NCI-H526 (cell line): Measurements from ENCODE around the gene NCOR1.
"Not testable (repeated sequence)": the region's sequence is repeated elsewhere in the genome, so short reads cannot be mapped to it uniquely, and the experiment has no call there.

Experiments
- DNase-seq, 2 experiments: peaks; one replicate each; lab custom pipeline; 2025; lab: John Stamatoyannopoulos, UW

Gene NCOR1

DNA sequence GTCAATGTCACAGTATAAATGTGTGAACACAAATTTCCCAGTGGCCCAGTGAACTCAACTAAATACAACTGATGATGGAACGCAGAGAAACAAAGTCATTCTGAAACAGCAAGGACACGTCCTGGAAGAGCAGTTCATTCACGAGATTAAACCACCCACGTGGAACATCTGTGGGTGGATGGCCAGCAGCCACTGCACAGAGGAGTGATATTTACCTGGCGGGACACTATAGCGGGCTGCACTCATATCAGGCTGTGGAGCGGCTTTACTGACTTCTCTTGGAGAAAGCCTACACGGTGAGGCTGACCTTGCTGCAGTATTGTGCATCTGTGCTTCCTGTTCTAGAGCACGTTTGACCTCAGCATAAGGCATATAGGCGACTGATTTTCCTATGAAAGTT is 128.4 kb downstream of the NCOR1 start:
- DNase-seq: no peak

DNA sequence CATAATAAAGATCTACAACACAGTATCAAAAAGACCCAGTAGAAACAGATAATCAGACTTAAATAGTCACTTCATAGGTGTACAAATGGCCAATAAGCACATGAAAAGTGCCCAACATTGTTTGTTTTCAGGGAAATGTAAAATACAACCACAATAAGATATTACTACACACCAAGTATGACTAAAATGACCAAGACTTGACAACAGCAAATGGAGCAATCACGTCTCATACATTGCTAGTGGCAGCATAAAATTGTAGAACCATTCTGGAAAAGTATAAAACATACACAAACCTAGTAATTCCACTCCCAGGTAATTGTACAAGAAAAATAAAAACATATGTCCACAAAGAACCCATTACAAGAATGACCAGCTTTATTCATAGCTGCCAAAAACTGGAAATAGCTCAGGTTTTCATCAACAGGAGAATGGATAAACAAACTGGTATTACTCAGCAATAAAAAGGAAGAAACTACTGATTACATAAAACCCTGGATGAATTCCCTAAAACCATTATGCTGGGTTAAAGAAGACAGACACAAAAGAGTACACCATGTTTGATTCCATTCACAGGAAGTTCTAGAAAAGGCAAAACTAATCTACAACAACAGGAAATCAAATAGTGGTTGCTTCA is 130.2 kb downstream of the NCOR1 start:
- no peak for DNase-seq

DNA sequence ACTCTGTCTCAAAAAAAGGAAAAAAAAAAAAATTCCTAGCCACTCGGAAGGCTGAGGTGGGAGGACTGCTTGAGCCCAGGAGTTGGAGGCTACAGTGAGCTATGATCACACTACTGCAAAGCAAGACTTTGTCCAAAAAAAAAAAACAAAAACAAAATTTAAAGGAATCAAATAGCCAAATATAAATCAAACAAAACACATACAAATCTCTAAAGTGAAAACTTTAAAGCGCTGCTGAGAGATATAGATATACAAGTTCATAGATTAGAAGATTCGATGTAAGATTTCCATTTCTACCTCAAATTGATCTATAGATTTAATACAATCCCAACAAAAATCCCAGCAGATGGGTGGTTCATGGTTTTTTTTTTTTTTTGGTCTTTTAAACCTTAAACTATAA is 132.1 kb downstream of the NCOR1 start:
- no peak for DNase-seq

DNA sequence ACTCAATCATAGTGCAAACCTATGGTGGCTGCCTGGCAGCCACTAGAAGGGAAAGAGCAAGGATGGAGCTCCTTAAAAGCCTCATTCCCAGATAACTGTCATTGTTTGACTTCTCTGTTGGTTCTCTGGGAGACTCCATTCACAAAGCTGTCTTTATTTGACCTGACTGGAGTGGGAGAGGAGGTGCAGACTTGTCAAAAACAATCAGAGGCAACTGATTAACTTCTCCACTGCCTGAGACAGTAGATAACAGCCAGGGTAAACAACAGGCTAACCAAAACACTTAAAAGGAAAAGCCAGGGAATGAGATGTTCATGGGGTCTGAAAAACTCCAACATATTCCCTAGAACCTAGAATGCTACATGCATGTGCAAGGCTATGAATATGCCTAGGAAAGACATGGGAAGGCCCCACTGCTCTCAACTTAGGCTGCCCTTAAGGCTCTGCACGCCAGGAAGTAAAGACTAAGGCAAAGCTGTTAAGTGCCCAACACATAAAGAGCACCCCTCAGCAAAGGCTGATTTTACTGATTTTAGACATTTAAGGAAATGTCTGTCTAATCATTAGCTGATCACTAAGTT is 133.7 kb downstream of the NCOR1 start:
- DNase-seq: no peak

DNA sequence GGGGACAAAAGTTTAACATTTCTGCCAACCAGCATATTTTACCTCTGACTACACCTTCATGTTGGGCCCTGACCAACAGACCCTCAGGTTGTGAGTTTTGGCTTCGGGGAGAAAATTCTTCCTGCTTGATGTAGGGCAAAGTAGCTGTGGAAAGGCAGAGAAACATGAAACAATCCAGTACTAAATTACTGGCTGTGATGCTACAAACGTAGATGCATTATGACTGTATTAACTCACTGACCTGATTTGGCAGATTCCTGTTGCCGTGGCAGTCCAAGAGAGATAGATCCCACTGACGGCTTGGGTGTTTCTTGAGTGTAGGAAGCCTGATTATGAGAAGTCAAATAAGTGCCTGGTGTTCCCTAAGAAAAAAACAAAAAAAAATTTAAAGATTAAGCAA is 135.0 kb downstream of the NCOR1 start:
- DNase-seq: no peak

DNA sequence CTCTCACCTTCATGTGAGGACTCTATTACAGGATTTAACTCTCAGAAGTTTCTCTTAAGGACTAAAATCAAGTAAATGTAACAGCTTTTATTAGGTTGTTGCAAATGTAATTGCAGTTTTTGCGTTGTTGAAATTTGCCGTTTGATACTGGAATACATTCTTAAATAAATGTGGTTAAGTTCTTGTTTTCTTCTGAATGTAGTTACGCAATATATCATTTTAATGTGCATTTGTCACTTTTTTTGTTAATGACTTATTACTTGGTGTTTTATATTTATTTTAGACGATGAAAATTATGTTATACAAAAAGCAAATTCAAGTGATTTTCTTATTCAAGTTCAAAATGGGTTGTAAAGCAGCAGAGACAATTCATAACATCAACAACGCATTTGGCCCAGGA is 139.4 kb downstream of the NCOR1 start:
- no peak for DNase-seq

DNA sequence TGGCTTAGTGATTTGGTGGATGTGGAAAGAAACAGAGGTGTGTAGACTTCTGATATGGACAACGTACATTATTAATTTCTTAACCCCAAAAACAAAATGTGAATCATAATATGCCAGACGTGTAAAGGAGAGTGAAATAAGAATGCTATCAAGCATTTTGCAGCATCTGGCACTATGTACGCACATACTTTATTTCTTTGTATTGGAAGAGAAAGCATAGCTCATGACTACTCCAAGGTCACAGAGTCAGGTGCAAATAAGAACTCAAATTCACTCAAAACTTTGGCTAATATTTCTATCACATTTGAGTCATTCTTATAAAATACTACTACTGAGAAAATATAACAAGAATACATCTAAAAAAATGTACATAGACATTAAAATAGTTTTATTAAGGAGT is 140.9 kb downstream of the NCOR1 start:
- no peak for DNase-seq

DNA sequence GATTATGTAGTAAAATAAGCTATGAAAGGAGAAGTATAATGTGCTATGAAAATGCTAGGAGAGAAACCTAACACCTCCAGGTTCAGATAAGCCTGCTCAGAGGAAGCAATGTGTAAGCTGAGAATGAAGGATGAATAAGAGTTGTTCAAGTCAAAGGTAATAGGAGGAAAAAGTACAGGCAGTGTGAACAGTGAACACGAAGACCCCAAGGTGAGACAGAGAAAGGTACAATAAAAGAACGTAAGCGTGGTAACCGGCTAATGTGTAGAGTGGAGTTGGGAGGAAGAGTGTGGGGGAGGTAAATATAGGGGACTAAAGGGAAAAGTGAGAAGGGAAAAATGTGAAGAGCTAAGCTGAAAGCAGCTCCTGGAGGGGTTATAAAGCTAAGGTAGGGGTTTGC is 141.5 kb downstream of the NCOR1 start:
- peak; percentile 1 to 27 for DNase-seq

DNA sequence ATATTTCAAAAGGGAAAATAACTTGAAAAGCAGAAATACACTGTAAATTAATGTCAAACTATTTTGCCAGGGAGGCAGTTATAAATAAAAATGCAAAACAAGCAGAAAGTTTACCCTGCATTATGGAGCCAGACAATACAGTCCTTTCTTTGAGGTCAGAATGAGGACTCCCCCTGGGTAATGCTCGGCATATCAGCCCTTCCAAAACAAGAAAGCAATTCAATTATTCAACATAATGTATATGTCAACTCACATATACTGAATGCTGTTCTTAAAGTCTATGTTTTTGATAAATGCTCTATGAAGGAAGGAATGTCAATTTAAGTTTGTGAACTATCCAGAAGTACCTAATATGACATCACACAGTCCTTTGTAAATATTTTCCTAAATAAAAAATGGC is 143.3 kb downstream of the NCOR1 start:
- peak; percentile 44 to 46 for DNase-seq

DNA sequence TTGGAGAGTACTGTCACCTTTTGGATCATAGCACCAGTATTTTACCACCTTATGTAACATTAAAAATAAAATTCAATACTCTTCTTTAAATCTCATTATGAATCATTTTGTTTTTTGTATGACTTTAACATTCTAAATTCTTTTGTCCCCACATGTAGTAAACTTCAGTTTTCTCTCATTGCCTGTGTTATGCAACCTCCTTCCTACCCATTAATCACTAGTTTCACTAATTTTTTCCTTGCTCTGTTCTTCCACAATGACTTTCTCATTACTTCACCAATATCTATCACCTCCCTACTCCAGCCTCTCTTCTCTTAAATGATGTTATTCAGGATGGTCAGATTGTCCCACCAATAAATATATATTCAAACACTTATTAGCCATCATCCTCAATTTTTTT is 147.0 kb downstream of the NCOR1 start:
- no peak for DNase-seq

DNA sequence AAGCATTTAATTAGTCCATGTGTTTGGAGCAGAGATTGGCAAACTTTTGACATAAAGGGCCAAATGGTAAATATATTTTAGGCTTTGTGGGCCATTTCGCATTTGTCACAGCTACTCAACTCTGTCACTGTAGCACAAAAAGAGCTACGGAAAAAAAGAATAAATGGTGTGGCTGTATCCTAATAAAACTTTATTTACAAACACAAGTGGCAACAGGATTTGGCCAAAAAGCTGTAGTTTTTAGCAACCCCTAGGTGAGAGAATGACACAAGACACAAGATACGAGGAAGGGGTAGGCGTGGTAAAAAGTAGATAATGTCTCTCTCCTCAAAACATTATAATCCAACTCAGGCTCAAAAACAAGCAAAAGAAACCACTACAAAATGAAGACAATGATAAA is 149.2 kb downstream of the NCOR1 start:
- DNase-seq: no peak

DNA sequence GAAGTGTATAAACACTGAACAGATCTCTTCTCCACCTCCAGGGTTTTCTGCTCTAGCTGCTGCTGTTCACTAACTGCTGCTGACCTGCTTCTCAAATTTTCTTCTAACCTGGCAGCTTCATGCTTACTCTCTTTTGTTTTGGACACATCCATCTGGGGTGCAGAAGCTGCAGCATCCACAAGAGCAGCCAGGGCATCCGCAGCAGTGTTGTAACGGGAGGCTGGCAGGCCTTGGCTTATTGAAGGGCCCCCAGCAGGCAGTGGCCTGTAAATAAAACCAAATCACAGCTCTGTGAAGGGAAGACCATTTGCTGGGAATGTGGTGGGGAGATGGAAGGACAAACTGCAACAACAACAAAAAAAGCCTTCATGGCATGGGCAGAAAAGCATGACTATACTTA is 153.7 kb downstream of the NCOR1 start:
- DNase-seq: no peak

DNA sequence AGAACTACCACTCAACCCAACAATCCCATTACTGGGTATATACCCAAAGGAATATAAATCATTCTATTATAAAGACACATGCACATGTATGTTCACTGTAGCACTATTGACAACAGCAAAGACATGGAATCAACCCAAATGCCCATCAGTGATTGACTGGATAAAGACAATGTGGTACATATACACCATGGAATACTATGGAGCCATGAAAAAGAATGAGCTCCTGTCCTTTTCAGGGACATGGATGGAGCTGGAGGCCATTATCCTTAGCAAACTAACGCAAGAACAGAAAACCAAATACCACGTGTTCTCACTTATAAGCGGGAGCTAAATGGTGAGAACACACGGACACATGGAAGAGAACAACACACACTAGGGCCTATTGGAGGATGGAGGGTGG is 160.2 kb downstream of the NCOR1 start:
- DNase-seq: not testable (repeated sequence)

DNA sequence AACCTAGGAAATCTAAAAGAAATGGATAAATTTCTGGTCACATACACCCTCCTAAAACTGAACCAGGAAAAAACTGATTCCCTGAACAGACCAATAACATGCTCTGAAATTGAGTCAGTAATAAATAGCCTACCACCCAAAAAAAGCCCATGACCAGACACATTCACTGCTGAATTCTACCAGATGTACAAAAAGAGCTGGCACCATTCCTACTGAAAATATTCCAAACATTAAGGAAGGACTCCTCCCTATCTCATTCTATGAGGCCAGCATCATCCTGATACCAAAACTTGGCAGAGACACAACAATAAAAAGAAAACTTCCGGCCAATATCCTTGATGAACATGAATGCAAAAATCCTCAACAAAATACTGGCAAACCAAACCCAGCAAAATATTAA is 162.8 kb downstream of the NCOR1 start:
- DNase-seq: no peak

DNA sequence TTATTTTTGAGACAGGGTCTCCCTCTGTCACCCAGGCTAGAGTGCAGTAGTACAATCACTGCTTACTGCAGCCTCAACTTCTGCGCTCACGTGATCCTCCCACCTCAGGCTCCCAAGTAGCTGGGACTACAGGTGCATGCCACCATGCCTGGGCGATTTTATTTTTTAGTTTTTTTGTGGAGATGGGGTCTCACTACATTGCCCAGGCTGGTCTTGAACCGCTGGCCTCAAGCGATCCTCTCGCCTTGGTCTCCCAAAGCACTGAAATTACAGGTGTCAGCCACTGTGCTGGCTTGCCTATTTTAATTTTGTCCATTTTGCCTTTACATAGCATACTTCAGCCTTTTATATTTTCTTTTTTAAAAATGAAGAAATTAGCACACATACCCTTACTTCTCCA is 164.5 kb downstream of the NCOR1 start:
- DNase-seq: no peak

DNA sequence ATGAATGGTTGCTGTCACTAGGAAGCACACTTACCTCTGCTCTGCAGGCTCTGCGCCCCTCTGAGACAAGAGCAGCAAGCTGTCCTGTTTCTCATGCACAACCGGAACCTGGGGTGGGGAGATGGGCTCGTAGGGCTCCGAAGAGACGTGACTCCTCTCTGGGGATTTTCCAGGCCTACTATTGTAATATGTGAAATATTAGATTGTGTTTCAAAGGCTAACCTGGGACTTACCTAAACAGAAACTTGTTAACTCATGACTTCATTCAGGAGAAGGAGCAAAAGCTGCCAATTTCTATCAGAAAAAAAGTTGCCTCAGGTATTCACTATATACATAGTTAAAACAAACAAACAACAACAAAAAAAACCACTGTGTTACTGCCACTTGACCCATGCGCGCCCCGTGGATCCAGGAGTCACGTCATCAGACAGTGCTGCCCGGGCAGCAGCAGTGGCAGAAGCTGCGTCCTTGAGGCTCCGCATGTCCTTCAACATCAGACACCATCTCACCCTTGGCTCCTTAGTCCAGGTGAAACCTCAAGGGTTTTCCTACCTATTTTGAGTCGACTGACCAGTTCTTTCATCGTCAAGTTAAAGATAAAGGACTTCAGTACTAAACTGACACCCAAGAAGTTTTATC is 166.4 kb downstream of the NCOR1 start:
- no peak for DNase-seq

DNA sequence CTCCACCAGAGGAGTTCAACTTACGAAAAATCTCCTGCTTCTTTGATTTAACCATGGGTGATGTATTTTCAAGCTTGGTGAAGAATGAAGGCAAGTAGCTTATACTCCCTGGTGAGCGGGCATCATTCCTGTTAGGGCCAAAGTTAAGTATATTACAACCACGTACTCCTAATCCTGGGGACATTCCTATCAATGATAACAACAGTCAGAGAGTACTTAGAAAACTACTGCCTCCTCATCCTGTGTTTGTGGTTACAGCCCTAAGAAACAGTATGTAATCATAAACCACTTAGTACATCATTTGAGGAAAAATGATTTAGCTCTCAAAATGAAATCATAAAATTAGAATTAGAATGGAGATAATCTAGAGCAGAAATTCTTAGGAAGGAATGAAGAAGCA is 168.4 kb downstream of the NCOR1 start:
- no peak for DNase-seq

DNA sequence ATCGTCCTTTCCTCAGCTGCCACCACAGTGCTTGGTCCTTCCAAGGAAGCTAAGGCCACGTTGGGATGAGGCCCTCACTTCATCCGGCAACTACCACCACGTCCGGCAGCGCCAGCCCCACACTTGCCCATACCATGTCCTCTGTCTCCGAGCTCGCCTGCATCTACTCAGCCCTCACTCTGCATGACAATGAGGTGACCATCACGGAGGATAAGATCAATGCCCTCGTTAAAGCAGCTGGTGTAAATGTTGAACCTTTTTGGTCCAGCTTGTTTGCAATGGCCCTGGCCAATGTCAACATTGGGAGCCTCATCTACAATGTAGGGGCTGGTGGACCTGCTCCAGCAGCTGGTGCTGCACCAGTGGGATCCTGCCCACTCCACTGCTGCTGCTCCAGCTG is 170.8 kb downstream of the NCOR1 start:
- no peak for DNase-seq

DNA sequence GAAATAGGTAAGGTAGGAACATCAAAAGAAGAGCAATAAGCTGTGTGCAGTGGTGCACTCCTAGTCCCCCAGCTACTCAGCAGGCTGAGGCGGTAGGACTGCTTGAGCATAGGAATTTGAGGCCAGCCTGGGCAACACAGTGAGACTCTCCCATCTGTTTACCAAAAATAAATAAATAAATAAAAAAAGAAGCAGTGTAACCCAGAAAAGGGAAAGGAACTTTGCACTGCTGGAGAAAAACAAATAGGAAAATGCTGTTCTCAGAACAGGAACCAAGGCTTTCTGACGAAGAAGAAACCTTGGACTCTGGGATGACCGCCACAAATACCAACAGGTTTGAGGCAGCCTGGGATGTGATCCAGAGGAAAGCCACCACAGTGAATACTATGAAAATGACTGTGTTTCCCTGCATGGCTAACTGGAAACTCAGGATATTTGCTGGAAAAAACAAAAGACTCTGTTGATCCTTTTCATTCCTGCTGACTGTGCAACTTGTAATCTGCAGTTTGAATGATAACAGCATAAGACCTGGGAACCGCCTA is 174.6 kb downstream of the NCOR1 start:
- DNase-seq: no peak

DNA sequence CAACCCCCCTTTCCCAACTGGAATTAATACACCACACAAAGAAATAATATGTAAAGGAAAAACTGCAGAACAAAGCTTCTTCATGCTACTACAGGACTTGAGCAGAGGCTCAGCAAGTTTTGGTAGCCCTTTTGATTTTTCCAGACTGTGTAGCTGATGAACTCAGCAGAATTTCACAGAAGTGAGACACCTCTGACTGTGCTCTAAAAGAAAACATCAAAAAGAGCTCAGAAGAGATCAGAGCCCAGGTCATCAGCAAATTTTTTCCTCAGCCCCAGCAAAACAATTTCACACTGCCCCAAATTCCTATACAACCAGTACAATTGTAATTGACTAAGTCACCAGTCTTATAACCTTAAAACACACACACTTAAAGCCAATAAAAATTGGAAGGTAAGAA is 177.7 kb downstream of the NCOR1 start:
- DNase-seq: no peak

DNA sequence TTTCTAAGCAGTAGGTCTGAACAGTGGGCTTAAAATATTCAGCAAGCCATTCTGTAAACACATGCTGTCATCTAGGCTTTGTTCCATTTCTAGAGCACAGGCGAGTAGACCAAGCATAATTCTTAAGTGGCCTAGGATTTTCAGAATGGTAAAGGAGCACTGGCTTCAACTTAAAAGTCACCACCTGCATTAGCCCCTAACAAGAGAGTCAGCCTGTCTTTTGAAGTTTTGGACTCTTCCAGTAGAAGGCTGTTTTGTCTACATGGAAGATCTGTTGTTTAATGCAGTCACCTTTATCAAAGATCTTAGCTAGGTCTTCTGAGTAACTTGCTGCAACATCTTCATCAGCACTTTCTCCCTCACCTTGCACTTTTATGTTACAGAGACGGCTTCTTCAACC is 179.1 kb downstream of the NCOR1 start:
- no peak for DNase-seq

DNA sequence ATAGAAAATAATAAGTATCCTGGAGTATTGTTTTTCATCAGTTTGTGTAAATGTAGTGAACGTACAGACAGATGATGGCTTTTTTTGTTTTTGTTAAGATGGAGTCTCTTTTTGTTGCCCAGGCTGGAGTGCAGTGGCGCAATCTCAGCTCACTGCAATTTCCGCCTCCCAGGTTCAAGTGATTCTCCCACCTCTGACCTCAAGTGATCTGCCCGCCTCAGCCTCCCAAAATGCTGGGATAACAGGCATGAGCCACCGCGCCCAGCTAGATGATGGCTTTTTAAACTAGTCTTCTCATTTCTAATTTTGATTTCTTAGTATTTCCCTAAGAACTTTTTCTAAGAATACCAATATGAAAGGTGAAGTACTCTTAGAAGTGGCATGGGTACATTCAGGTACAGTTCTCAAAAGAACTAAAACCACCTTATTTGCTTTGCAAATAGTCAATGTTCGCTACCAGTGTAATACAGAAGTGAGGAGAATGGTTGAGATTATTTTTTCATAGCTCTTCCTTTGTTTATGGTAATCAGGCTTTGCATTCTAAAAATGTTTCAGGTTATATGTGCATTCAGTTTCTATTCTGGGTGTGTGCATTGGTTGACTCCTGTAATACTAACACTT is 181.5 kb downstream of the NCOR1 start:
- peak; percentile 76 to 81 for DNase-seq
